Measurements from ENCODE around the gene FRMD4B. TPM values are rescaled to one million over a fixed set of nuclear protein-coding genes. Genes with fewer than 3 reads are reported as not detected.

The FRMD4B gene
- total RNA-seq, 1 experiment from 2014 or later, result 0.90 TPM

DNA sequence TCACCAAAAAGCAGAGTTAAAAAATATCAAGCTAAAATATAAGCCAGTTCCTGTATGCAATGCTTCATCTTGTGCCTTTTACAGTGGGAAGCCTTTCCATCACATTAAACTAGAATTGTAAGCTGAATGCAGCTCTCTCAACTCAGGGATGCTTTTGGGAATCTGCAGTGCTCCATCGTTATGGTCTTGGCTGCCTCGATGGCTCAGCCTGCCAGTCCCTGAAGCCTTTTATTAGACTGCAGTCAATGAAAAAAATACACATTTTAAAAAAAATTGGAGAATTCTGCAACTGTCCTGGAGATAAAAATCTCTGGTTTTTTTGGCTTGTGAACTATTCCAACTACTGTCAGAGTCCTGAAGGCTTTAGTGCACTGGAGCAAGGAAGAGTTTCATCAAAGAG lies 53.0 kb downstream of the FRMD4B start:
- intact Hi-C loops (cut with micrococcal nuclease; ENCODE audit: unreplicated experiment), result no loop called here
- Histone ChIP-seq H3K27ac (ENCODE audit: low read length) (no peak overlapping the region), H3K36me3 (ENCODE audit: control insufficient read depth, insufficient read depth, low read length) (no peaks in the 10 kb centered on the region), H3K27me3 (ENCODE audit: control insufficient read depth, insufficient read depth, low read length) (no peaks in the 10 kb centered on the region), H3K4me1 (ENCODE audit: control insufficient read depth, insufficient read depth, low read length) (no peaks in the 10 kb centered on the region), H3K4me3 (ENCODE audit: low read depth in 2 of 2, low read length in 2 of 2) (no peak overlapping the region), H3K9me3 (ENCODE audit: control insufficient read depth, insufficient read depth, low read depth, low read length) (no peaks in the 10 kb centered on the region)
- TF ChIP-seq, protein P1, sequence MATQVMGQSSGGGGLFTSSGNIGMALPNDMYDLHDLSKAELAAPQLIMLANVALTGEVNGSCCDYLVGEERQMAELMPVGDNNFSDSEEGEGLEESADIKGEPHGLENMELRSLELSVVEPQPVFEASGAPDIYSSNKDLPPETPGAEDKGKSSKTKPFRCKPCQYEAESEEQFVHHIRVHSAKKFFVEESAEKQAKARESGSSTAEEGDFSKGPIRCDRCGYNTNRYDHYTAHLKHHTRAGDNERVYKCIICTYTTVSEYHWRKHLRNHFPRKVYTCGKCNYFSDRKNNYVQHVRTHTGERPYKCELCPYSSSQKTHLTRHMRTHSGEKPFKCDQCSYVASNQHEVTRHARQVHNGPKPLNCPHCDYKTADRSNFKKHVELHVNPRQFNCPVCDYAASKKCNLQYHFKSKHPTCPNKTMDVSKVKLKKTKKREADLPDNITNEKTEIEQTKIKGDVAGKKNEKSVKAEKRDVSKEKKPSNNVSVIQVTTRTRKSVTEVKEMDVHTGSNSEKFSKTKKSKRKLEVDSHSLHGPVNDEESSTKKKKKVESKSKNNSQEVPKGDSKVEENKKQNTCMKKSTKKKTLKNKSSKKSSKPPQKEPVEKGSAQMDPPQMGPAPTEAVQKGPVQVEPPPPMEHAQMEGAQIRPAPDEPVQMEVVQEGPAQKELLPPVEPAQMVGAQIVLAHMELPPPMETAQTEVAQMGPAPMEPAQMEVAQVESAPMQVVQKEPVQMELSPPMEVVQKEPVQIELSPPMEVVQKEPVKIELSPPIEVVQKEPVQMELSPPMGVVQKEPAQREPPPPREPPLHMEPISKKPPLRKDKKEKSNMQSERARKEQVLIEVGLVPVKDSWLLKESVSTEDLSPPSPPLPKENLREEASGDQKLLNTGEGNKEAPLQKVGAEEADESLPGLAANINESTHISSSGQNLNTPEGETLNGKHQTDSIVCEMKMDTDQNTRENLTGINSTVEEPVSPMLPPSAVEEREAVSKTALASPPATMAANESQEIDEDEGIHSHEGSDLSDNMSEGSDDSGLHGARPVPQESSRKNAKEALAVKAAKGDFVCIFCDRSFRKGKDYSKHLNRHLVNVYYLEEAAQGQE (IDR thresholded peaks at IDR 0.05; ENCODE audit: insufficient read depth in 1 of 2, low read depth in 2 of 2, low read length in 1 of 2), result no peak
- TF ChIP-seq TCF7L2 (IDR thresholded peaks at IDR 0.05; ENCODE audit: low read depth, low read length) (no peak), POLR2AphosphoS5 (IDR thresholded peaks at IDR 0.05; ENCODE audit: low read depth, low read length) (no peak), SIN3A (IDR thresholded peaks at IDR 0.05; ENCODE audit: borderline replicate concordance, insufficient read depth, low read depth, low read length) (no peak)
- TF ChIP-seq, protein P2, sequence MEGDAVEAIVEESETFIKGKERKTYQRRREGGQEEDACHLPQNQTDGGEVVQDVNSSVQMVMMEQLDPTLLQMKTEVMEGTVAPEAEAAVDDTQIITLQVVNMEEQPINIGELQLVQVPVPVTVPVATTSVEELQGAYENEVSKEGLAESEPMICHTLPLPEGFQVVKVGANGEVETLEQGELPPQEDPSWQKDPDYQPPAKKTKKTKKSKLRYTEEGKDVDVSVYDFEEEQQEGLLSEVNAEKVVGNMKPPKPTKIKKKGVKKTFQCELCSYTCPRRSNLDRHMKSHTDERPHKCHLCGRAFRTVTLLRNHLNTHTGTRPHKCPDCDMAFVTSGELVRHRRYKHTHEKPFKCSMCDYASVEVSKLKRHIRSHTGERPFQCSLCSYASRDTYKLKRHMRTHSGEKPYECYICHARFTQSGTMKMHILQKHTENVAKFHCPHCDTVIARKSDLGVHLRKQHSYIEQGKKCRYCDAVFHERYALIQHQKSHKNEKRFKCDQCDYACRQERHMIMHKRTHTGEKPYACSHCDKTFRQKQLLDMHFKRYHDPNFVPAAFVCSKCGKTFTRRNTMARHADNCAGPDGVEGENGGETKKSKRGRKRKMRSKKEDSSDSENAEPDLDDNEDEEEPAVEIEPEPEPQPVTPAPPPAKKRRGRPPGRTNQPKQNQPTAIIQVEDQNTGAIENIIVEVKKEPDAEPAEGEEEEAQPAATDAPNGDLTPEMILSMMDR (IDR thresholded peaks at IDR 0.05), result no peak
- in situ Hi-C loops (cut with HindIII; ENCODE audit: low pct_unique_long_range_greater_than_20kb, low sequenced_read_pairs), result no loop called here
- no TSS peak for BruUV-seq (replicated peaks)
- ATAC-seq (no peak), DNase-seq (ENCODE audit: low read depth, low spot score) (no peak)
- ChIA-PET POLR2A (no interaction called here), CTCF (interaction anchor here (0.7 kb wide), 1 partner anchor 324 kb away, joined by 13 read pairs; no protein-coding TSS in a partner anchor)

- CTCF ChIA-PET, result no interaction called here
- POLR2A ChIA-PET, result no interaction called here
These were observed 54.9 kb downstream of the FRMD4B start for GRCh38 chr3:69330891-69331400.

More at GRCh38 chr3:69330891-69331400, 54.9 kb downstream of the FRMD4B start:
- Histone ChIP-seq H3K4me3 (ENCODE audit: low read depth in 2 of 2, low read length in 2 of 2) (no peak overlapping the region), H3K36me3 (ENCODE audit: control insufficient read depth, insufficient read depth, low read length) (no peaks in the 10 kb centered on the region), H3K9me3 (ENCODE audit: control insufficient read depth, insufficient read depth, low read depth, low read length) (no peaks in the 10 kb centered on the region), H3K27ac (ENCODE audit: low read length) (no peak overlapping the region), H3K4me1 (ENCODE audit: control insufficient read depth, insufficient read depth, low read length) (no peaks in the 10 kb centered on the region), H3K27me3 (ENCODE audit: control insufficient read depth, insufficient read depth, low read length) (no peaks in the 10 kb centered on the region)
- BruUV-seq (replicated peaks), result no TSS peak
- in situ Hi-C loops (cut with HindIII; ENCODE audit: low pct_unique_long_range_greater_than_20kb, low sequenced_read_pairs), result no loop called here
- TF ChIP-seq, protein P1 (IDR thresholded peaks at IDR 0.05; ENCODE audit: insufficient read depth in 1 of 2, low read depth in 2 of 2, low read length in 1 of 2), result no peak
- no peak for TF ChIP-seq POLR2AphosphoS5 (IDR thresholded peaks at IDR 0.05; ENCODE audit: low read depth, low read length)
- no peak for TF ChIP-seq TCF7L2 (IDR thresholded peaks at IDR 0.05; ENCODE audit: low read depth, low read length)
- no peak for TF ChIP-seq SIN3A (IDR thresholded peaks at IDR 0.05; ENCODE audit: borderline replicate concordance, insufficient read depth, low read depth, low read length)
- TF ChIP-seq, protein P2 (IDR thresholded peaks at IDR 0.05), result no peak
- ATAC-seq (no peak), DNase-seq (ENCODE audit: low read depth, low spot score) (no peak)
- intact Hi-C loops (cut with micrococcal nuclease; ENCODE audit: unreplicated experiment), result no loop called here
